Measurements from ENCODE around the gene USP21. TPM values are rescaled to one million over a fixed set of nuclear protein-coding genes. Genes with fewer than 3 reads are reported as not detected.

The USP21 gene
- total RNA-seq, 4 donors from 2014 or later = 18.7 to 37.0 (median 28.8) TPM

GRCh38 chr1:161172776-161173376 is 13.6 kb downstream of the USP21 start:
- no peaks in the 10 kb centered on the region for H3K27me3 ChIP-seq
- peaks cover 48% of the 10 kb centered on the region for H3K4me1 ChIP-seq
- no peak for DNase-seq (ENCODE audit: low spot score in 2 of 2)
- peak overlapping the region; percentile 54 for H3K27ac ChIP-seq
- H3K36me3 ChIP-seq = peaks cover 67% of the 10 kb centered on the region
- H3K9me3 ChIP-seq = no peaks in the 10 kb centered on the region
- H3K4me3 ChIP-seq = no peak overlapping the region
- peak in 1 of 3 donors; percentile 16 for TF ChIP-seq POLR2AphosphoS5 (IDR thresholded peaks at IDR 0.05)
- TF ChIP-seq POLR2A (IDR thresholded peaks at IDR 0.05) = no peak
- 45% methylated on average over 4 of the region's 4 CpGs for WGBS

DNA sequence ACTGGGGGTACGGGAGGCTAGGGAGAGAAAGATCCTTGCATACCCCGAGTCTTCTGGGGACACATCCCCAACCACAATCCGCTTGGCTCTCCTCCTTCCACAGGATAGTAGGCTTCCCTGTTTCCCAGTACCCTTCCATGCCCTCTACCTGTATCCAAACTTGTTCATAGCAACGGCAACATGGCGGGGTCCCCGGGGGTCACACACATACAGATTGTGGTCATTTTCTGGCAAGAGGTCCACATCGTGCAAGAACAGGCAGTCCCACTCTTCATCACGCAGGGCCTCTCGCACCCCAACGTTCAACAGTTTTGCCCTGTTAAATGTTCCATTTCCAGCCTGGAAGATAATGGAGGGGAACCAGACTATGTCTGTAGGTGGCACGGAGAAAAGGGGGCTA is 14.4 kb downstream of the USP21 start:
- no peak for DNase-seq (ENCODE audit: low spot score in 2 of 2)
- Histone ChIP-seq H3K27me3 (no peaks in the 10 kb centered on the region), H3K4me1 (peaks cover 51% of the 10 kb centered on the region), H3K36me3 (peaks cover 67% of the 10 kb centered on the region), H3K27ac (peak overlapping the region; percentile 54), H3K9me3 (no peaks in the 10 kb centered on the region), H3K4me3 (no peak overlapping the region)
- TF ChIP-seq CTCF (IDR thresholded peaks at IDR 0.05) (no peak), POLR2AphosphoS5 (IDR thresholded peaks at IDR 0.05) (no peak), EP300 (IDR thresholded peaks at IDR 0.05) (no peak), POLR2A (IDR thresholded peaks at IDR 0.05) (no peak)
- WGBS = 92% methylated on average over 11 of the region's 11 CpGs

DNA sequence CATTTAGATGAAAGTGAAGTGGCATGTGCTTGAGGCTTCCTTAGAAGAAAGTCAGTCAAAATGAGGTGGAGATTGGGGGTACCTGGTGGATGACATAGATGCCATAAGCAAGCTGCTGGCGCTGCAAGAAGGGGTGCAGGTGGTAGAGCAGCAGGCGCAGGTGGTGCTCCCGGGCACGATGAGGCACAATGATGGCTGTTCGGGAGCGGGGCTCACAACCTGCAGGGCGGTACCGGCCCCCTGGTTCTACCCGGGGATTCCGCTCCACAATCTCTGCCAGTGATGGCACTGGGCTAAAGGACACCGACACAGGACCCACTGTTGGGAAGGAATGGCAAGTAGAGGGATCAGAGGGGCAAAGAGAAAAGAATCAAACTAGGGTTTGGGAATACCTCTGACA is 15.6 kb downstream of the USP21 start:
- Histone ChIP-seq H3K4me1 (peaks cover 51% of the 10 kb centered on the region), H3K27ac (no peak overlapping the region), H3K27me3 (no peaks in the 10 kb centered on the region), H3K4me3 (no peak overlapping the region), H3K36me3 (peaks cover 55% of the 10 kb centered on the region), H3K9me3 (no peaks in the 10 kb centered on the region)
- 92% methylated on average over 11 of the region's 11 CpGs for WGBS
- no peak for DNase-seq (ENCODE audit: low spot score in 2 of 2)
- TF ChIP-seq POLR2AphosphoS5 (IDR thresholded peaks at IDR 0.05) (no peak), CTCF (IDR thresholded peaks at IDR 0.05) (no peak), POLR2A (IDR thresholded peaks at IDR 0.05) (no peak), EP300 (IDR thresholded peaks at IDR 0.05) (no peak)

DNA sequence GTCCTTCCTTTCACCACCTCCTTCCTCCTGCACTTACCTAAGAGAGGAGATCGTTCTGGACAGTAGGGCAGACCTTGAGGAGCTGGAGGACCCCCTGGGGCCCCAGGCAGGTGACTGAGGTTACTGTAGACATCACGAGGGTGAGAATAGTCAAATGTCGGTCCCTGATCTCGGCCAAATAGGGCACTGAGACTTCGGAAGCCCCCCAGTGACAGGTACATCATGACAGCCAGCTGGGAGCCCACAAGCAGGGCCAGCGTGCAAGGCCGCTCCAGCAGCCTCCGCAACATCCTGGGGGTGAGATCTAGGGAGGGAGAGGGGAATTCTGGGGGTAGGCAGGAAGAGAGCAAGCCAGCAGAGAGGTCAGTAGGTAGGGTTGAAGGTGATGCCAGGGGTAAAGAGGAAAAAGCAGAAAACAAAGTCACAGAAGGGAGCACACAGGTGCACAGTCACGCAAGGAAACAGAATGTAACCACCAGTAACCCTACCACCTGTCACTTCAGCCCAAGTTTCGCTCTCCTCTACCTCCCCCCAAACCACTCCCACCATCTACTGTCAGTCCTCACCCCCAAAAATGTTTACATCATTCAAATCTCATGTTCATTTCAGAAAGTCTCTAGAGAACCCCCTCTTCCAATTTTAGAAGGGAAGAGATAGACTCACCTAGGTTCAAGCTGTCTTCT is 16.6 kb downstream of the USP21 start:
- Histone ChIP-seq H3K27me3 (no peaks in the 10 kb centered on the region), H3K4me3 (peak overlapping the region; percentile 71), H3K27ac (no peak overlapping the region), H3K4me1 (peaks cover 51% of the 10 kb centered on the region), H3K9me3 (no peaks in the 10 kb centered on the region), H3K36me3 (peaks cover 47% of the 10 kb centered on the region)
- WGBS = 83% methylated on average over 10 of the region's 10 CpGs
- TF ChIP-seq EP300 (IDR thresholded peaks at IDR 0.05) = no peak
- DNase-seq (ENCODE audit: low spot score in 2 of 2) = no peak

GRCh38 chr1:161176468-161177111 is 17.3 kb downstream of the USP21 start:
- Histone ChIP-seq H3K9me3 (no peaks in the 10 kb centered on the region), H3K36me3 (peaks cover 41% of the 10 kb centered on the region), H3K27me3 (no peaks in the 10 kb centered on the region), H3K27ac (peak overlapping the region; percentile 86), H3K4me1 (peaks cover 51% of the 10 kb centered on the region), H3K4me3 (peak overlapping the region; percentile 71)
- DNase-seq (ENCODE audit: low spot score in 2 of 2) = no peak
- TF ChIP-seq CTCF (IDR thresholded peaks at IDR 0.05) = no peak
- no peak for TF ChIP-seq EP300 (IDR thresholded peaks at IDR 0.05)
- no peak for TF ChIP-seq POLR2AphosphoS5 (IDR thresholded peaks at IDR 0.05)
- no peak for TF ChIP-seq POLR2A (IDR thresholded peaks at IDR 0.05)
- WGBS = 10% methylated on average over 17 of the region's 17 CpGs
